HG03095 (cell line): Measurements from ENCODE around the gene ZMYM2.
A peak's percentile ranks its signal among the peaks of the same experiment; 100 is the strongest.
"Not testable (repeated sequence)": the region's sequence is repeated elsewhere in the genome, so short reads cannot be mapped to it uniquely, and the experiment has no call there.

ENCODE experiments used
- ATAC-seq: cut with Tn5 transposase; IDR thresholded peaks from one replicate; pipeline ENCODE4 v1.9.1; 2021; ENCODE audit warnings: moderate library complexity; ENCODE audit not compliant: unreplicated experiment

Gene ZMYM2

GRCh38 chr13:19982447-19983043, 24.0 kb downstream of the ZMYM2 start:
- ATAC-seq = no peak

- peak; percentile 87 for ATAC-seq
Observed at GRCh38 chr13:19984430-19985218, 26.1 kb downstream of the ZMYM2 start.

- ATAC-seq = no peak
Observed at GRCh38 chr13:19985219-19985556, 26.7 kb downstream of the ZMYM2 start.

- ATAC-seq = no peak
Observed at GRCh38 chr13:19991531-19991930, 33.0 kb downstream of the ZMYM2 start.

GRCh38 chr13:19993024-19993423, 34.5 kb downstream of the ZMYM2 start:
- no peak for ATAC-seq

- no peak for ATAC-seq
Observed at GRCh38 chr13:19998960-19999359, 40.4 kb downstream of the ZMYM2 start.

- ATAC-seq = no peak
Observed at GRCh38 chr13:20000062-20000552, 41.6 kb downstream of the ZMYM2 start.

GRCh38 chr13:20001366-20002190, 43.1 kb downstream of the ZMYM2 start:
- no peak for ATAC-seq

GRCh38 chr13:20002787-20003186, 44.3 kb downstream of the ZMYM2 start:
- no peak for ATAC-seq

GRCh38 chr13:20006206-20006605, 47.7 kb downstream of the ZMYM2 start:
- no peak for ATAC-seq

GRCh38 chr13:20015763-20016162, 57.2 kb downstream of the ZMYM2 start:
- no peak for ATAC-seq

GRCh38 chr13:20016649-20017364, 58.3 kb downstream of the ZMYM2 start:
- ATAC-seq = no peak

- no peak for ATAC-seq
Observed at GRCh38 chr13:20017365-20017711, 58.8 kb downstream of the ZMYM2 start.

GRCh38 chr13:20019043-20019442, 60.5 kb downstream of the ZMYM2 start:
- ATAC-seq = no peak

- ATAC-seq = no peak
Observed at GRCh38 chr13:20024702-20025101, 66.2 kb downstream of the ZMYM2 start.

- ATAC-seq = no peak
Observed at GRCh38 chr13:20028953-20029352, 70.4 kb downstream of the ZMYM2 start.

- ATAC-seq = no peak
Observed at GRCh38 chr13:20033486-20033885, 75.0 kb downstream of the ZMYM2 start.

- no peak for ATAC-seq
Observed at GRCh38 chr13:20035130-20035529, 76.6 kb downstream of the ZMYM2 start.

GRCh38 chr13:20037908-20038307, 79.4 kb downstream of the ZMYM2 start:
- no peak for ATAC-seq

- ATAC-seq = not testable (repeated sequence)
Observed at GRCh38 chr13:20042603-20043002, 84.1 kb downstream of the ZMYM2 start.
